ENCODE results near the gene OPN4.

OPN4 gene

GRCh38 chr10:86699125-86699524 is 44.8 kb downstream of the OPN4 start:
- Mint-ChIP-seq H3K36me3 (ENCODE audit: low read depth) (no peaks in the 10 kb centered on the region), H3K4me1 (peaks cover 15% of the 10 kb centered on the region), H3K4me3 (no peak overlapping the region), H3K27ac (no peak overlapping the region), H3K9me3 (no peaks in the 10 kb centered on the region), H3K27me3 (ENCODE audit: low read depth, poor library complexity) (peaks cover 9% of the 10 kb centered on the region)
- no peak for DNase-seq
- TF ChIP-seq CTCF (IDR thresholded peaks at IDR 0.05) = no peak

GRCh38 chr10:86699541-86699940 is 45.2 kb downstream of the OPN4 start:
- H3K4me3 Mint-ChIP-seq = no peak overlapping the region
- no peak overlapping the region for H3K27ac Mint-ChIP-seq
- peaks cover 14% of the 10 kb centered on the region for H3K4me1 Mint-ChIP-seq
- no peaks in the 10 kb centered on the region for H3K9me3 Mint-ChIP-seq
- peaks cover 9% of the 10 kb centered on the region for H3K27me3 Mint-ChIP-seq (ENCODE audit: low read depth, poor library complexity)
- no peak for TF ChIP-seq CTCF (IDR thresholded peaks at IDR 0.05)
- no peaks in the 10 kb centered on the region for H3K36me3 Mint-ChIP-seq (ENCODE audit: low read depth)
- no peak for DNase-seq

GRCh38 chr10:86699991-86700840 is 45.9 kb downstream of the OPN4 start:
- DNase-seq = no peak
- H3K27ac Mint-ChIP-seq = no peak overlapping the region
- no peaks in the 10 kb centered on the region for H3K9me3 Mint-ChIP-seq
- H3K36me3 Mint-ChIP-seq (ENCODE audit: low read depth) = no peaks in the 10 kb centered on the region
- H3K4me1 Mint-ChIP-seq = peaks cover 14% of the 10 kb centered on the region
- TF ChIP-seq CTCF (IDR thresholded peaks at IDR 0.05) = no peak
- H3K27me3 Mint-ChIP-seq (ENCODE audit: low read depth, poor library complexity) = peaks cover 9% of the 10 kb centered on the region
- H3K4me3 Mint-ChIP-seq = no peak overlapping the region

GRCh38 chr10:86700851-86701617 is 46.7 kb downstream of the OPN4 start:
- no peak for TF ChIP-seq CTCF (IDR thresholded peaks at IDR 0.05)
- H3K27me3 Mint-ChIP-seq (ENCODE audit: low read depth, poor library complexity) = peaks cover 9% of the 10 kb centered on the region
- no peak for DNase-seq
- no peaks in the 10 kb centered on the region for H3K36me3 Mint-ChIP-seq (ENCODE audit: low read depth)
- H3K4me1 Mint-ChIP-seq = peaks cover 14% of the 10 kb centered on the region
- H3K27ac Mint-ChIP-seq = no peak overlapping the region
- H3K4me3 Mint-ChIP-seq = no peak overlapping the region
- no peaks in the 10 kb centered on the region for H3K9me3 Mint-ChIP-seq

GRCh38 chr10:86703176-86703575 is 48.8 kb downstream of the OPN4 start:
- TF ChIP-seq CTCF (IDR thresholded peaks at IDR 0.05) = no peak
- H3K36me3 Mint-ChIP-seq (ENCODE audit: low read depth) = no peaks in the 10 kb centered on the region
- DNase-seq = no peak
- peaks cover 6% of the 10 kb centered on the region for H3K4me1 Mint-ChIP-seq
- H3K9me3 Mint-ChIP-seq = no peaks in the 10 kb centered on the region
- H3K4me3 Mint-ChIP-seq = no peak overlapping the region
- H3K27ac Mint-ChIP-seq = no peak overlapping the region
- peaks cover 9% of the 10 kb centered on the region for H3K27me3 Mint-ChIP-seq (ENCODE audit: low read depth, poor library complexity)
